ENCODE measurements around the gene CHSY1.

The CHSY1 gene

DNA sequence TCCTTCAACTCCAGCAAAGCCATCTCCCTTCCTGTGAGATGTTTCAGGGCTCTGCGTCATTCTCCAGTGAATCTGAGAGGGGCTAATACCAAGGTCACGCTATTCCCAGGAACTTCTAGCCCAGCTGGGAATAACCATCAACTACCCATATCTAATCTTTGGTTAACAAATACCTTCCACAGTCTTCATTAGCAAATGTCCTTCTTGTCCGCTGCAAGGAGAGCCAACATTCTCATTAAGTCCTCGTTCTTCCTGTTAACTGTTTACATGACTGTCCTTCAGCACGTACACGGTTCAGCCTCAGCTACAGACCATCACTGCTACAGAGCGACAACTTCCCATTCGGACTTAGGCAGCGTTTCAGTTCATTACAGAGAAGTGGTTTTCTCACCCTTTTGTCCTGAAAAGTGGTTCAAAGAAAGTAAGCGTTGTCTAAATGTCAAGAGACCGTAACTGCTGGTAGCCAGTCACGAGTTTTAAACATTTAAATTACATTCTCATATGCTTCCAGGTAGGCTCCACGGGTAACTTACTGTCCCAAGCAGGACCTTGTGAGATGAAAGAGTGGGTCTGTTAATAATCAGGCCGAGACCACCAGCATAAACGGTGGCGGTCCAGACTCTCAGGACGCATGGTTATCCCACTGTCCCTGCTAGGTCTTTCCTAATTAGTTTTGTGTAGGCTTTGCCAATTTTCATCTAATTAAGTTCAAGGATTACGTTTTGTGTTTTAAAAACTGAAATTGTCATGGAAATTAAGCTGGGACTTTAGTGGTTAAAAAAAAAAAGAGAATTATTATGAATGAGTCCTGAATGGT is 63.8 kb downstream of the CHSY1 start:
- DNase-seq: no peak

GRCh38 chr15:101185770-101186169 is 66.1 kb downstream of the CHSY1 start:
- peak; percentile 75 for DNase-seq

- DNase-seq: no peak
Measured at GRCh38 chr15:101185336-101185735, 66.5 kb downstream of the CHSY1 start.

GRCh38 chr15:101184830-101185229 is 67.0 kb downstream of the CHSY1 start:
- DNase-seq: no peak

- no peak for DNase-seq
Measured at GRCh38 chr15:101183931-101184305, 67.9 kb downstream of the CHSY1 start.

- DNase-seq: no peak
Measured at GRCh38 chr15:101183226-101183930, 68.5 kb downstream of the CHSY1 start.

DNA sequence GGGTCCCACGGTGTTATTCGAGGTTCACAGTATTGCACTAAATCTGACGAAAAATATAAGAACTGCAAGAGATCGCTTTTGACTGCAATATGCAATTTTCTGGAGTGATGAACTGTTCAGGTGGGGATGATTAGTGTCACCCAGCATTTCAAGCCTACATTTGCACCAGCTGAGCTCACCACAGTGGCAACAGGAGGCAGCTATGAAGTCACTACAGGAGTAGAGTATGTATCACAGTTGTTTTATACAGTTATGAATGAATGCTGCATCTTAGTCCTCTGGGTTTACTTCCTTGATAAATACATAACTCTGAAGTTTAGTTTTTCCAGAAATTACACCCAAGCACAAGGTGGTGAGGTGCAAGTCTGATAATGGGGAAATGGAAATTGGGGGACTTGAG is 69.6 kb downstream of the CHSY1 start:
- no peak for DNase-seq

GRCh38 chr15:101181349-101181748 is 70.5 kb downstream of the CHSY1 start:
- no peak for DNase-seq

- no peak for DNase-seq
Measured at GRCh38 chr15:101180620-101181307, 71.1 kb downstream of the CHSY1 start.

DNA sequence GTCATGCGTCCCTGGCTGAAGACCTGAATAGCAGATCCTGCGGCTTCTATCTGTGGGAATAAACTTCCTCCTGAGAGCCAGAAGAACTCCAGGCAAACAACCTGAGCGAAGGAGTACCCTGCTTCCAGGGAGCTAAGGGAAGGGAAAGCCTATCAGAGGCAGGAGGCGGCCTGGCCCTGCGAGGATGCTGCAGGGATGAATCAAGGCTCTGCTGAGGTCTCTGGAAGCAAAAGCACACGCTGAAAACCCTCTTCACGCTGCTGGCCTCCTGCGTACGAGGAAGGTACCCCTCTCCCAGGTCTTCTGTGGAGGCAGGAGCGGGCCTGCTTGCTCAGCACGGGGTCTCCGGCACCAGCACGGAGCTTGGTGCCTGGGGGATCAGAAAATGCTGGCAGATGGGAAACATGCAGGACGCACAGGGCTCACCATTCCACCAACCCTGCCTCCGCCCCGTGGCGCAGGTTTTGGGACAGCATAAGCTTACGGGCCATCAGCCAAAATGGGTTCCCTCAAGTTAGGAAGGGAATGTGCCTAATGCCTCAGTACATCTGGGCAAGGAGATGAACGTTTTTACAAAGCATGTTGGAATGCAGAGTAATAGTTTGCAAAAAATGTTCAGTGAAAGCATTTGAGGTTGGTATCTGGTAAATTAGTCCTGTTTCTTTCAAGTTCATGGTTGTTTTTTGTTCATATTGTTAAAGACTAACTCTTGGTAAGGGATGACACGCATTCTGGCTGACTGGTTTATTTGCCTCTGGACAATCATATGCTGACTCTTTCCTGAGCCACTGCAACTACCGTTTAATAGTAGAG is 72.3 kb downstream of the CHSY1 start:
- DNase-seq: no peak

DNA sequence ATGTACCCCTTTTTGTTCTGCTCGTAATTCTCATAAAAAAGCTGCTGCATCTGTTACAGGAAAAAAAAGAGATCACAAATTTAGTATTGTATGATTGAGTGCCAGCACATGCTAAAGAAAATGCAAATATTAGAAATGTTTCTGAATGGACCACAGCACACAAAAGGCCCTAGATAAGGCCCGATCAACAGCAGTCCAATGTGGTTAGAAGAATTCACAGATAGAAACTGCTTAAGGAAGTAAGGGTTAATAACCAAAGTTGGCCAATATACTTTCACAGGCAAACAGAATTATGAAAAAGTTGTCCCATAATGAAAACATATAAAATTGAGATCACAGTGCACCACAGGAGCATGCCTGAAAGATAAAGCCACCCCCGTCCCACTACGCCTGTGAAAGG is 72.9 kb downstream of the CHSY1 start:
- no peak for DNase-seq

DNA sequence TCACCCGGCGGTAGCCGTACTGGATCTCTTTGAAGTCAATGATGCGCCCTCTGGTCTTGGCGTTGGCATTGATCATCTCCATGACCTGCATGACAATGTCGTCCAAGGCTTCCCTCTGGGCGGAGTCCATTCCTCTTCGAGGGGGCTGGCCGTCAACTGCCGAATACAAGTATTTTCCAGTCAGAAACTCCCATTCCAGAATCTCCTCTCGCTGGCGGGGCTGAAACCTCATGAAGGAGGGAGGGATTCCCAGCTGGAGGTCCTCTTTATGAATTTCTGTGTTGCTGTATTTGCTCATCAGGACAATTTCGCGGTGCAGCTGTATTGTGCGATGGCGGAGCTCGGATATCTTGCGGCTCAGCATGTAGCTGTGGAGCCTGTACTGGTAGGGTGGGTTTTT is 73.4 kb downstream of the CHSY1 start:
- DNase-seq: no peak

DNA sequence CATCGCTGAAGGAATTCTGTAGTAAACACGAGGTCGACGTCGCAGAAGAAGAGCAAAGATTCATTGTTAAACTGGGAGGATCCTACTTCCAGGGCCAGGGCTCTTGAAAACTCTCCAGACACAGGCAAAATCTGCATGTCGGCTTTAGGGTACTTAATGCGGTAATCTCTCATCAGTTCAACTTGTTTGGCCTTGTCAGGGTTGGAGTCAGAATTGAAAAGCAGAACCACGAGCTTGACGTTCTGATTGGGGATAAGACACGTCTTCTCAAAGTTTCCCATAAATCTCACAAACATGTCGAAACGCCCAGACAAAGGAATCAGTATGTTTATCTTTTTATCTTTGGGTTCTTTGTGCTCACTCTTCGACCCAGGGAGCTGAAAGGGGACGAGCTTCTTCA is 74.0 kb downstream of the CHSY1 start:
- DNase-seq: no peak

DNA sequence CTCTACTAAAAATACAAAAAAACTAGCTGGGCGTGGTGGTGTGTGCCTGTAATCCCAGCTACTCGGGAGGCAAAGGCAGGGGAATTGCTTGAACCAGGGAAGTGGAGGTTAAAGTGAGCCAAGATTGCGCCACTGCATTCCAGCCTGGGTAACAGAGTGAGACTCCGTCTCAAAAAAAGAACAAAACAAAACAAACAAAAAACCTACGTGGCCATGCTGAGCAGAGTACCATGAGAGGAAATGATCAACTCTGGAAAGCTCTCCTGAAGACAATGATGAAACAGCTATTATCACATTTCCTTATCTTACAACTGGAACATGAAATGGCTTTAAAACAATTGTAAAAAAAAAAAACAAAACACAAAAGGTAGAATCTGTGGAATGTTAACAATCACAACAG is 75.2 kb downstream of the CHSY1 start:
- DNase-seq: no peak

GRCh38 chr15:101175401-101175800 is 76.4 kb downstream of the CHSY1 start:
- DNase-seq: no peak

- no peak for DNase-seq
Measured at GRCh38 chr15:101174152-101174920, 77.5 kb downstream of the CHSY1 start.

- DNase-seq: no peak
Measured at GRCh38 chr15:101173233-101174119, 78.4 kb downstream of the CHSY1 start.

- peak; percentile 12 for DNase-seq
Measured at GRCh38 chr15:101172501-101173071, 79.3 kb downstream of the CHSY1 start.

DNA sequence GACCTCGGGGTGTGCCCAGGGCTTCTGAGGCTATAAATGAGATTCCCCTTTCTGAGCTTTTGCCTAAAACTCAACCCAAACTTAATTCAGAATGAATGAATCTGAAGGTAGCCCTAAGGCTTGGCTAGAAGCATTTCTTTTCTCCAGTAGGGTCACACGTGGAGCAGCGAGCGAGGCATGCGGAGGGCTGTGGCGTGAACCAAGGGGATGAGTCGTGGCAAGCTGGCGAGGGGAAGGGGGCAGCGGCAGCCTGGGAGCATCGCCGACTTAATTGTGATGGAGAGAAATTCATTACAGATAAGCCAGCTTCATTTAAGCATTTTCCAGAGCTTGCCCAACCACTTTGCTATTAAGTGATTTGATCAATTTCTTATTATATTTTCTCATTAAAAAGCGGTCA is 79.9 kb downstream of the CHSY1 start:
- DNase-seq: no peak

- DNase-seq: no peak
Measured at GRCh38 chr15:101170568-101171350, 81.1 kb downstream of the CHSY1 start.

All from NCI-H69 (cell line).